AG20443 (cell line): ENCODE results near the gene FASTKD3.

Source experiments
- DNase-seq: peaks from one replicate; pipeline ENCODE4 v3.0.0; 2012; ENCODE audit warnings: low spot score, mixed read lengths

Gene FASTKD3

DNA sequence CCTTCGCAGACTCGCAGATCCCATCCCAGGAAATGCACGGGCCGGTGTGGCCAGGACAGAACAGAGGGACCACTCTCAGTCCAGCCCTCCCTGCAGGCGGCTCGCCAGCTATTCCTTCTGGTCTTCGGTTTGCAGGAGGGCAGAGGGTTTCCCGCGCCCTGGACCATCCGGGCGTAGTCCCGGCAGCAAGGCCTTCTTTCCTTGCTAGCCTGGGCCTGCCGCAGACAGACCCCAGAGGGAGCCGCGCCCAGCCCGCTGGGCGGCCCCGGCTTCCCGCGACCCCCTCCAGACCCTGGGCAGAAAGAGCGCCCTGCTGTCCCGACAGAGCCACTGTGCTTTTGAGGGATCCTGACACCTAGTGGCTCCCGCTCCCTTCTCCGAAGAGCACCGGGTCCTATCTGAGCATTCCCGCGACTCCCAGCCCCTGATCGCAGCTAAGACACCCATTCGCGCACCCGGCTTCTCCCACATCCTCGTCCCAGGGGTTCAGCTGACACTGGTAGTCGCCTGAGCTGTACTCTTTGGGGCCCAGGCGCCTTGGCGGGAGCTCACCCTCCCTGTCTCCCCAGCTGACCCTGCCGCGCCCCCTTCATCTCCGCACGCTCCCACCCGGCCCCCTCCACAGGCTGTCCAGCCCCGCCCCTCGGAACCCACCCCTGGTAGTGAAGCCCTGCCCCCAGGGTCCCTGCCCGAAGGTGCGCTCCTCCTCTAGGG is 19.0 kb downstream of the FASTKD3 start:
- no peak for DNase-seq

DNA sequence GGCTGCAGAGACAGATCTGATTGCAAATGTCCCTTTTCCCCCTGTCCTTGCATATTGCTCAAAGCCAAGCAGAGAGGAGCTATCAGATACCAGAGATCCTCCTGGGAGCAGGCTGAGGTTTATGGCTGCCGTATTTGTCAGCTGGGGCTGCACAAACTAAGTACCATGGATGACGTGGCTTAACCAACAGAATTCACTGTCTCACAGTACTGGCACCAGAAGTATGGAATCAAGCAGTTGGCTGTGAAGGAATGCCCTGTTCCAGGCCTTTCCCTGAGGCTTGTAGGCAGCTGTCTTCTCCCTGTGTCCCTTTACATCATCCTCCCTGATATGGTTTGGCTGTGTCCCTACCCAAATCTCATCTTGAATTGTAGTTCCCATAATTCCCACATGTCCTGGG is 20.5 kb downstream of the FASTKD3 start:
- no peak for DNase-seq

DNA sequence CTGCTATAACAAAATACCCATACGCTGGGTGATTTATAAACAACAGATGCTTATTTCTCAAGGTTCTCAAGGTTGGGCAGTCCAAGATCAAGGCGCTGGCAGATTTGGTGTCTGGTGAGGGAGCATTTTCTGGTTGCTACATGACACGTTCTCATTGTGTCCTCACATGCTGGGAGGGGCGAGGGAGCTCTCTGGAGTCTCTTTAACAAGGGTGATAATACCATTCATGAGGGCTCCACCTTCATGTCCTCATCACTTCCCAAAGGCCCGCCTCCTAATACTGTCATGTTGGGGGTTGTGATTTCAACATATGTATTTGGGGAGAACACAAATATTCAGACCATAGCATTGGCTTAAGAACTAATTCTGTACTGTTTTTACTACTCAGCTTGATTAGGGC is 22.5 kb downstream of the FASTKD3 start:
- DNase-seq = no peak

DNA sequence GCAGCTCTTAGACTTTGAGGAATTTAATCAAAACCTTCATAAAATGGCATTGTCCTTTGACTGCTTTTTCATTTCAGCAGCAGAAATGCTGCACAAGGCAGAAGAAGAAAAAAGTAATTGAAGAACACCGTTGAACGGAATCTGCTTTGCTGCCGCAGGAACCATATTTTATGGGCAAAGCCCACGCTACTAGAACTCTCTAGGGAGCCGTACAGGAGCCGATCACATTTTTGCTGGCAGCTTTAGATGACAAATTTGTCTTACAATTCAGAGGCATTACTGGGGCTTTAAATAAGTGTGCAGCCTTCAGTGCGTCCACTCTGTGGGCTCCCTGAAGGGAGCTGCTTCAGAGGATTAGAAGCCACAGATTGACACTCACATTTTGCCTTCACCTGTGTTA is 23.3 kb downstream of the FASTKD3 start:
- DNase-seq = no peak

DNA sequence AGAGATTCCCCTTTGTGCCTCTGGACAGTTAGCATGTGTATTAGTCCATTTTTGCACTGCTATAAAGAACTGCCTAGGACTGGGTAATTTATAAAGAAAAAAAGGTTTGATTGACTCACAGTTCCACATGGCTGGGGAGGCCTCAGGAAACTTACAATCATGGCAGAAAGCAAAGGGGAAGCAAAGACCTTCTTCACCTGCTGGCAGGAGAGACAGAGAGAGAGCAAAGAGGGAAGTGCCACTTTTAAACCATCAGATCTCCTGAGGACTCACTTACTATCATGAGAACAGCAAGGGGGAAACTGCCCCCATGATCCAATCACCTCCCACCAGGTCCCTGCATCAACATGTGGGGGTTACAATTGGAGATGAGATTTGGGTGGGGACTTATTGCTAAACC is 23.9 kb downstream of the FASTKD3 start:
- no peak for DNase-seq

DNA sequence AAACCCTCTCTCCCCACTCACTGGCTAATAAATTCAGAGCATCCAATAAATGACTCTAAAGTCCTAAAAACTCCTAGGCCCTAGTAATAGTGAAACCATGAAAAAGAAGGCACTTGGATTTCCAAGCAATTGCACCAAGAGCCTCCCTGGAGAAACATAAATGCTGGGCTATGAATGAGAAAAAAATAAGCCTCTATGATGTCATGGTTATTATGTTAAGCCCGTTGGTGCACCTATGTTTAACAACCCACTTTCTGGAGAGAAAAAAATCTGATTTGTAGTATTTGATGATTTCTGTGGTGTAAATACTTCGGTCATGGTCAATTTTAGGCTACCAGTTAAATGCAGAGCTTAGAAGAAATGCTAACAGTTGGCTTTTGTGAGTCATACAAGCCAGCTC is 26.3 kb downstream of the FASTKD3 start:
- no peak for DNase-seq

DNA sequence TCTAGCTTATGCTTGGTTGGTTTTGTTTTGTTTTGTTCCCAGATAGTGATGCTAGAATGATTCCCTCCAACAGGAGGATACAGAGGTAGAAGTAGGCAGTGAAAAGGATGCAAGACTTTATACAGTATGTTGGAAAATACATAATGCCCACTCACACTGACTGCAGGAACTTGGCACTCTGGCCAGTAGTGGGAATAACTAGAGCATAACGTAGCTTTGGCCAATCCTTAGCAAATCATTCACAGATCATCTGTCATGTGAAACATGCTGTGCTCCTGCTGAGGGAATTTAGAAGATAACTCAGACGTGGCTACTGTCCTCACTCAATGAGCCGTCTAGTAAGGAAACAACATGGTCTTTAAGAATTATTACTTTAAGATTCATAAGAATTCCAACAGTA is 31.4 kb downstream of the FASTKD3 start:
- no peak for DNase-seq

DNA sequence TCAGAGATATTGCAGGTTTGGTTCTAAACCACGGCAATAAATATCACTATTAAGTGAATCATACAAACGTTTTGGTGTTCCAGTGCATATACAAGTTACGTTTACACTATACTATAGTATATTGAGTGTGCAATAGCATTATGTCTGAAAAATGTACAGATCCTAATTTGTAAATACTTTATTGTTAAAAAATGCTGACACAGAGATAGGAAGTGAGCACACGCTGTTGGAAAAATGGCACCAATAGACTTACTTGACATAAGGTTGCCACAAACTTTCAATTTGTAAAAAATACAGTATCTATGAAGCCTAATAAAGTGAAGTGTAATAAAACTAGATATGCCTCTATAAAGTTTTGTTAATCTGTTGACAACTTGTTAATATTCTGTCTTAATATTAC is 33.8 kb downstream of the FASTKD3 start:
- DNase-seq = no peak

DNA sequence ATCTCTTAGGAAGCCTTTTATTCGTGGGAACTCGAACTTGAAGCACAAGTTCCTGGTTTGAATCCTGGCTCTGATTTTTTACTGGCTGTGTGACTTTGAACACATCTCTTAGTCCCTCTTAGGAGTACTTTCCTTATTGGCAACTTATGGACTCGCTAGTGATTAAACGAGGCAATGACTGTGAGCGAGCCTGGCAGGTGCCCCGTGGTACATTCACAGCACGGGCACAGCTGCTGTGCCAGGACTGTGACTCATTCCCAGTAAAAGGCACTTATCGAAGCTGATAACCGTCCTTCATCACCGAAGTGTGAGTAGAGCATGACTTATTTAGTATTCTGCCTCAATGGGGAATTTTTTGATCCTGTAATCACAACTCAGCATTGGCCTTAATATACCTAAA is 40.6 kb downstream of the FASTKD3 start:
- no peak for DNase-seq

DNA sequence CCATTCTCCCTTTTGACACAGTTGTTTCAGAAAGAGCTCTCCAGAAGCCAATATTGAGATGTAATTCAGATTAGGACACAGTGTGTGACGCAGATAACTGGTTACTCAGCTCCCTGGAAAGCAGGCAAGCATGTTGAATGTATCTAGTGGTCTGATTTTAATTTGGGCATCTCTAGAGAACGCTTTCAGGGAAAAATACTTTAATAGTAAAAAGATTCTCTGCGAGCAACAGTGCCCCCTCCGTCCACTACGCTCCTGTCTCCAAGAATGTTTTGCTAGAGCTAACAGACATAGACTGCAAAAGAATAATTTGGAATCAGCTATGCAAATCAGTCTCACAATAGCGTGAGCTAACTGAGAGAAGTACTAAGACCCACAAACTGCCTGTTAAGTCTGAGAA is 41.2 kb downstream of the FASTKD3 start:
- peak; percentile 56 for DNase-seq

DNA sequence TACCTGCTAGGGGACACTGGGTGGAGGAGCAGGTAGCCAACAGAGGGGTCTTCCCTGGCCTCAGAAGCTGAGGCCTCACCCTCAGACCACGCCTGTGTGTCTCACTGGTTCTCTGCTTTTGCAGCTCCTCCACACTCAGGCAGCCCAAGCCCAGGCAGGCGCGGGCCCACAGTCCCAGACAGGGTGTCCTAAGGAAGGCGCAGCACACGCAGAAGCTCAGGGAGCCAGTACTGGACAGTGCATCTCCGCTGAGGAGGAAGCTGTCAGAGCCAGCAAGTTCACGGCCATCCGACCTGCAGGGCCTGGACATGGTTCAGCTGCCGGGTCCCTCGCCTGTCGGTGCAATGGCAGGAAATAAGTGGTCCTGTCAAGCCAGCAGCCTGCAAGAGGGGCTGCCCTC is 43.2 kb downstream of the FASTKD3 start:
- DNase-seq = no peak

DNA sequence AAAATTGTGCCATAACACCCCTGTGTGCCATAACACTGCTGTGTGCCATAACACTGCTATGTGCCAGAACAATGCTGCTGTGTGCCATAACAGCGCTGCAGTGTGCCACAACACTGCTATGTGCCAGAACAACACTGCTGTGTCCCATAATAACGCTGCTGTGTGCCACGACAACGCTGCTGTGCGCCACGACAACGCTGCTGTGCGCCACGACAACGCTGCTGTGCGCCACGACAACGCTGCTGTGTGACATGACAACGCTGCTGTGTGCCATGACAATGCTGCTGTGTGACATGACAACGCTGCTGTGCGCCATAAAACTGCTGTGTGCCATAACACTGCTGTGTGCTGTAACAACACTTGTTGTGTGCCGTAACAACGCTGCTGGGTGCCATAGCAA is 43.8 kb downstream of the FASTKD3 start:
- no peak for DNase-seq

DNA sequence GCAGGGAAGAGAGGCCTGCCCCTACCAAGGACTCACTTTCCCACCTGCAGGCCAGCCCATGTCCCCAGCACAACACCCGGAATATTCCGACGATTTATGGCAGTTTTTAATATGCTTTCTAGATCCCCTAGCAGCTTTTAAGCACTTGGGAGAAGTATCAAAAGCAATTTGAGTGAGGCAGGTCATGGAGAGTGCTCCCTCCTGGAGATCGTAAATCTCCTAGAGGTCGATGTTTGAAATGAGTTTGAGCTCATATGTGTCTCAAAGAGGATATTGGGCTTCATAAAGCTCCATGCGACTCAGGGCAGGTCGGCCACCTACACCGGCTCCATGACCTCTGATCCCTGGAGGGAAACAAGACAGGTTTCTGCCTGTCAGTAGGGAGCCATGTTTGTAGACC is 45.2 kb downstream of the FASTKD3 start:
- no peak for DNase-seq

DNA sequence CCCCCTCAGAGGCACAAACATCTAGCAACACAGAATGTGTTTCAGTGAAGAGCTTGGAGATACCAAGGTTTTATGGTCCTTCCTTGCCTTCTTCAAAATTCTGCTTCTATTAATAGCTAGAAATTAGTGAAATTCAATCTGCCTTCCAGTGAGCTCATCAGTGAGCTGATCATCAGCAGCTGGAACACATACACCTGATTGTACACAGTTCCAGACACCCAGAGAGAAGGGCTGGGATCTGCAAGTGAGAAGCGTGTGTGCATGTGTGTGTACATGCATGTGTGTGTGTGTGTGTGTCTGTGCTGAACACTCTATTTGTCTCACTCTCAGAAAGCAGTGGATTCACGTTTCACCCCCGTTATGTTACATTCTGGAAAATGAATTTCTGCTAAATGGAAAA is 46.4 kb downstream of the FASTKD3 start:
- no peak for DNase-seq

DNA sequence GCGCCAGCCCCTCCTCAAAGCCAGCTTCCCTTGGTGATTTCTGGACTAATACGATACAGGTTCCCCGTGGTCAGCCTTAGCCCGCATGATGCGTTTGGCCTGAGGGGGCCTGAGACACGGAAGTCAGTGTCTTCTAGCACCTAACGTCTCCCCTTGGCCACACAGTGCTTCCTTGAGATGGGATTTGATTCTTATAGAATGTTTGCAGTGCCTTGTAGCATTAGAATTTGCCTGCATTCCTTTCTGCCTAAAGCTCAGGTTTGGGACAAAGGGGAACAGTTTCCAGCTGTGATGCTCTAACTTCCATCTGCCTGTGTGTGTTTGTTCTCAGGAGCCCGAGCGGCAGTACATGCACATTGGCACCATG is 52.3 kb downstream of the FASTKD3 start:
- DNase-seq = no peak

DNA sequence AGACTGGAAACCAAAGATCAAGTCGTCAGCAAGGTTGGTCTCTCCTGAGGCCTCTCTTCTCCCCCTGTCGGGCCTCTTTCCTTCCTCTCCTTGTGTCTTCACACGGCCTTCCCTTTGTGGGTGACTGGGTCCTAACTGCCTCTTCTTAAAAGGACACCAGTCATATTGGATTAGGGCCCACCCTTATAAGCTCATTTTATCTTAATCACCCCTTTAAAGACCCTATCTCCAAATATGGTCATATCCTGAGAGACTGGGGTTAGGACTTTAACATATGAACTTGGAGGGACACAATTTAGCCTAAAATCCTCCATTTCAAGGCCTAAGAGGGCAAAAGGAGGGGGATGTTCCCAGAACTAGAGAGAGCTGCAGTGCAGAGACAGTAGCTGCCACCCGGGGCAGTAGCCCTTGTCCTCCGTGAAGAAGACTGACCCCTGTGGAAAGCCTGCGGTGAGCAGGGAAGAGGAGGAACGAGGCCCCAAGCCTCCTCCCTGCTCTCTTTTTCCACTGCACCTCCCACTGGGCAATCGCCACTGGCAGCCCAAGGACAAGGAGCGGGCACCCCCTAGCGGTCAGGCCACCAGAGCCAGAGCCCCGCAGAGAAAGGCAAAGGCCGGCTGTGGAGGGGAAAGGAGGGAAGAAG is 52.8 kb downstream of the FASTKD3 start:
- DNase-seq = peak; percentile 90

DNA sequence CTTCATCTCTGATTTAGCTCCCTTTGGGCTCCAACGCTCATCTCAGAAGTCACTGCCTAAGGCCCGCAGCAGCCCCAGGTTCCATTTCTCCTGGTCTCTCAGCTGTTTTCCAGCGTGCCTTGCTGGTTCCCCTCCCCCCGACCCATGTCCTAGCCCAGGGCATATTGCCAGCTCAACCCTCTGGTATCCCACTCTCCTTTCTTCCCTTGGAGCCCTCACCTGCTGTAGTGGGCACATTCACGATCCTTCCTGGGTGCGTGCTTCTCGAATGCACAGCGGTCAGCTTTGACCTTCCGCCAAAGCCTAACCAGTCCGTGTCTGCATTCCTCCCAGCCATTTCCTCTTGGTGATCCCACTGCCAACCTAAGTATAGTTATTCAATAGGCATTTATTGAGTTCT is 54.0 kb downstream of the FASTKD3 start:
- DNase-seq = no peak

DNA sequence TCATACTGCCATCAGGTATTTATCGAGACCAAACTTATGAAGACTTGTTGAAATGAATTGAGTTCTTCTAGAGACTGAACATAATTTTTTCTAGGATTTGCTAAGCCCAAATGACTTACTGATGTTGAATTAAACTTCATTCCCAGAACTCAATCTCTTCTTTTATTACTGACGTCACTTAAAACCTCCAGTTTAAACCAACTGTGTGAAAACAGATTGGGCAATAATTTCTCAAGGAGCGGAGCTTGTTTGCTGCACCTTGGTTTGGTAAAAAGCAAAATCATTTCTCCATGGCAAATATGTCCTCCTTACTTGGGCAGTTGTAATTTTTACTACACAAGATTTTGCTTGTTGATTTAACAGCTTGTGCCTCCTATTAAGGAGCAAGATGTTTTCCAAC is 55.3 kb downstream of the FASTKD3 start:
- DNase-seq = no peak

DNA sequence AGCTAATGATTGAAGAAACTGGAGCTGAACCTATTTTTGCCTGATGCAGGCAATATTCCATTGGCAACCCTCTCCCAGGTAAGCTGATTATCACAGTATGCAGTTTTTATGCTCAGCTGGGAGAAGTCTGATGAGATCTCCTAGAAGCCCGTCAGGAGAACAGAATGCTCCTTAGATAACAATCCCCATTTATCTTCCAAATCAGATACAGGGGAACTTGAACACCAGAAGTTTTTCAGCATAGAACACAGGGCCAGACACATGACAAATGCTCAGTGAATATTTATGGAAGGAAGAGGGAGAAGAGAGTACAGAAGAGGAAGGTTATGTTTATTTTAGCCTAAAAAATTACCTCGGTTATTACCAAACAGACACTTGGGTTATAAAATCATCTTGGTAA is 55.8 kb downstream of the FASTKD3 start:
- no peak for DNase-seq

DNA sequence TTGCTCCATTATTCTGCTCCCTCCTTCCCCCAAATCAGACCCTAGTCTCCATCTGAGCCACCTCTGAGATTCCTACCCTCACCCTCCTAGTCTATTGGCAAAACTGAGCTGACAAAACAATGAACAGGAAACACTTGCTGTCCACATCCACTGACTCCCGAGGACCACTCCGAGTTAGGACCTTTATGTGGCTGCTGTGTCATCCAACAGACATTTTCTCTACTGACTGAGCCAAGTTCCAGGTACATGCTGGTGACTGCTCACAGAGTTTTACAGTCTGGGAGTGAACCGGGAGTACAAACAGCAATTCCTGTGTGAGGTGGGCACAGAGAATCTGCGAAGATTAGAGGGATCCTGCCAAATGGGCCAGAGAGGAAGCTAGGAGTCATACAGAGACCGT is 57.1 kb downstream of the FASTKD3 start:
- no peak for DNase-seq
